ENCODE measurements around the gene SLC7A1. TPM values are rescaled to one million over a fixed set of nuclear protein-coding genes. Genes with fewer than 3 reads are reported as not detected.

SLC7A1 gene
- total and polyA plus RNA-seq, 2 experiments from 2014 or later = 10.1 to 16.2 TPM

GRCh38 chr13:29500386-29500785, 95.1 kb downstream of the SLC7A1 start:
- H4K20me1 ChIP-seq (ENCODE audit: insufficient read depth, poor library complexity, severe bottlenecking) = no peaks in the 10 kb centered on the region
- peaks cover 6% of the 10 kb centered on the region for H3K4me1 ChIP-seq (ENCODE audit: insufficient read depth)
- no peak overlapping the region for H3K27ac ChIP-seq
- H3K27me3 ChIP-seq = peaks cover 13% of the 10 kb centered on the region
- WGBS (ENCODE audit: low lambda C conversion rate, missing lambda C conversion rate) = 91% methylated on average over 7 of the region's 7 CpGs
- no peaks in the 10 kb centered on the region for H3K9me2 ChIP-seq (replicated peaks; ENCODE audit: insufficient read depth)
- H2AFZ ChIP-seq = no peak overlapping the region
- no peak overlapping the region for H3K4me3 ChIP-seq
- H3K4me2 ChIP-seq = no peak overlapping the region
- H3K36me3 ChIP-seq (replicated peaks; ENCODE audit: insufficient read depth, low read depth) = no peaks in the 10 kb centered on the region
- TF ChIP-seq, protein P1, sequence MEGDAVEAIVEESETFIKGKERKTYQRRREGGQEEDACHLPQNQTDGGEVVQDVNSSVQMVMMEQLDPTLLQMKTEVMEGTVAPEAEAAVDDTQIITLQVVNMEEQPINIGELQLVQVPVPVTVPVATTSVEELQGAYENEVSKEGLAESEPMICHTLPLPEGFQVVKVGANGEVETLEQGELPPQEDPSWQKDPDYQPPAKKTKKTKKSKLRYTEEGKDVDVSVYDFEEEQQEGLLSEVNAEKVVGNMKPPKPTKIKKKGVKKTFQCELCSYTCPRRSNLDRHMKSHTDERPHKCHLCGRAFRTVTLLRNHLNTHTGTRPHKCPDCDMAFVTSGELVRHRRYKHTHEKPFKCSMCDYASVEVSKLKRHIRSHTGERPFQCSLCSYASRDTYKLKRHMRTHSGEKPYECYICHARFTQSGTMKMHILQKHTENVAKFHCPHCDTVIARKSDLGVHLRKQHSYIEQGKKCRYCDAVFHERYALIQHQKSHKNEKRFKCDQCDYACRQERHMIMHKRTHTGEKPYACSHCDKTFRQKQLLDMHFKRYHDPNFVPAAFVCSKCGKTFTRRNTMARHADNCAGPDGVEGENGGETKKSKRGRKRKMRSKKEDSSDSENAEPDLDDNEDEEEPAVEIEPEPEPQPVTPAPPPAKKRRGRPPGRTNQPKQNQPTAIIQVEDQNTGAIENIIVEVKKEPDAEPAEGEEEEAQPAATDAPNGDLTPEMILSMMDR (IDR thresholded peaks at IDR 0.05; ENCODE audit: poor library complexity) = no peak
- no peak for TF ChIP-seq EZH2phosphoT487 (IDR thresholded peaks at IDR 0.05; ENCODE audit: low read depth, severe bottlenecking, unreplicated experiment)
- no peak for TF ChIP-seq EZH2 (IDR thresholded peaks at IDR 0.05; ENCODE audit: borderline replicate concordance)
- H3K79me2 ChIP-seq = no peaks in the 10 kb centered on the region
- no peaks in the 10 kb centered on the region for H3K9me3 ChIP-seq (ENCODE audit: low read depth)
- no peak for DNase-seq (ENCODE audit: low spot score)

GRCh38 chr13:29499506-29500165, 95.9 kb downstream of the SLC7A1 start:
- H3K9me2 ChIP-seq (replicated peaks; ENCODE audit: insufficient read depth) = no peaks in the 10 kb centered on the region
- peaks cover 6% of the 10 kb centered on the region for H3K4me1 ChIP-seq (ENCODE audit: insufficient read depth)
- H3K79me2 ChIP-seq = no peaks in the 10 kb centered on the region
- no peak for DNase-seq (ENCODE audit: low spot score)
- no peak overlapping the region for H3K4me2 ChIP-seq
- H2AFZ ChIP-seq = no peak overlapping the region
- H3K27me3 ChIP-seq = peaks cover 9% of the 10 kb centered on the region
- H3K36me3 ChIP-seq (replicated peaks; ENCODE audit: insufficient read depth, low read depth) = no peaks in the 10 kb centered on the region
- H3K9me3 ChIP-seq (ENCODE audit: low read depth) = no peaks in the 10 kb centered on the region
- TF ChIP-seq, protein P1 (IDR thresholded peaks at IDR 0.05; ENCODE audit: poor library complexity) = no peak
- TF ChIP-seq EZH2 (IDR thresholded peaks at IDR 0.05; ENCODE audit: borderline replicate concordance) (no peak), EZH2phosphoT487 (IDR thresholded peaks at IDR 0.05; ENCODE audit: low read depth, severe bottlenecking, unreplicated experiment) (no peak)
- WGBS (ENCODE audit: low lambda C conversion rate, missing lambda C conversion rate) = 93% methylated on average over 7 of the region's 7 CpGs
- H3K27ac ChIP-seq = no peak overlapping the region
- no peak overlapping the region for H3K4me3 ChIP-seq
- H4K20me1 ChIP-seq (ENCODE audit: insufficient read depth, poor library complexity, severe bottlenecking) = no peaks in the 10 kb centered on the region

- no peaks in the 10 kb centered on the region for H4K20me1 ChIP-seq (ENCODE audit: insufficient read depth, poor library complexity, severe bottlenecking)
- no peaks in the 10 kb centered on the region for H3K9me2 ChIP-seq (replicated peaks; ENCODE audit: insufficient read depth)
- H3K36me3 ChIP-seq (replicated peaks; ENCODE audit: insufficient read depth, low read depth) = no peaks in the 10 kb centered on the region
- no peak overlapping the region for H3K4me3 ChIP-seq
- H3K79me2 ChIP-seq = no peaks in the 10 kb centered on the region
- DNase-seq (ENCODE audit: low spot score) = no peak
- no peak overlapping the region for H3K4me2 ChIP-seq
- peaks cover 3% of the 10 kb centered on the region for H3K27me3 ChIP-seq
- peaks cover 6% of the 10 kb centered on the region for H3K4me1 ChIP-seq (ENCODE audit: insufficient read depth)
- no peaks in the 10 kb centered on the region for H3K9me3 ChIP-seq (ENCODE audit: low read depth)
- no peak for TF ChIP-seq EZH2 (IDR thresholded peaks at IDR 0.05; ENCODE audit: borderline replicate concordance)
- TF ChIP-seq, protein P1 (IDR thresholded peaks at IDR 0.05; ENCODE audit: poor library complexity) = no peak
- no peak overlapping the region for H3K27ac ChIP-seq
- no peak overlapping the region for H2AFZ ChIP-seq
- 92% methylated on average over 13 of the region's 13 CpGs for whole genome bisulfite sequencing (ENCODE audit: low lambda C conversion rate, missing lambda C conversion rate)
These were observed 97.0 kb downstream of the SLC7A1 start for GRCh38 chr13:29498426-29499040.

Data from hepatocyte (in vitro differentiated cells).